ENCODE data around the gene AXIN1.
"Not testable (repeated sequence)": the region's sequence is repeated elsewhere in the genome, so short reads cannot be mapped to it uniquely, and the experiment has no call there.

Gene AXIN1

GRCh38 chr16:381012-381788, 28.7 kb upstream of the AXIN1 start:
- DNase-seq = peak in 1 of 2 experiments; percentile 36

GRCh38 chr16:380762-381011, 28.2 kb upstream of the AXIN1 start:
- no peak for DNase-seq

- DNase-seq = no peak
Observed at GRCh38 chr16:379961-380761, 27.6 kb upstream of the AXIN1 start.

GRCh38 chr16:379183-379960, 26.8 kb upstream of the AXIN1 start:
- DNase-seq = no peak

- DNase-seq = no peak
Observed at GRCh38 chr16:378821-379182, 26.3 kb upstream of the AXIN1 start.

GRCh38 chr16:378113-378820, 25.7 kb upstream of the AXIN1 start:
- DNase-seq = not testable (repeated sequence)

GRCh38 chr16:377419-377951, 25.0 kb upstream of the AXIN1 start:
- DNase-seq = no peak

- DNase-seq = no peak
Observed at GRCh38 chr16:376817-377418, 24.4 kb upstream of the AXIN1 start.

- no peak for DNase-seq
Observed at GRCh38 chr16:375927-376816, 23.6 kb upstream of the AXIN1 start.

- no peak for DNase-seq
Observed at GRCh38 chr16:375212-375611, 22.7 kb upstream of the AXIN1 start.

GRCh38 chr16:374616-374926, 22.0 kb upstream of the AXIN1 start:
- no peak for DNase-seq

GRCh38 chr16:373848-374615, 21.5 kb upstream of the AXIN1 start:
- DNase-seq = no peak

GRCh38 chr16:373020-373598, 20.6 kb upstream of the AXIN1 start:
- no peak for DNase-seq

- DNase-seq = no peak
Observed at GRCh38 chr16:372302-372983, 19.9 kb upstream of the AXIN1 start.

- no peak for DNase-seq
Observed at GRCh38 chr16:371515-372301, 19.2 kb upstream of the AXIN1 start.

GRCh38 chr16:370979-371514, 18.5 kb upstream of the AXIN1 start:
- no peak for DNase-seq

GRCh38 chr16:370443-370842, 17.9 kb upstream of the AXIN1 start, which contains the start of gene MRPL28:
TSS of gene MRPL28 (minus strand) at chr16:370538. CDS start at chr16:370218, 320 bp downstream.
- peak; percentile 97 for DNase-seq

- DNase-seq = no peak
Observed at GRCh38 chr16:369866-370436, 17.4 kb upstream of the AXIN1 start.
